ENCODE results near the gene IGF2BP1.

DNA sequence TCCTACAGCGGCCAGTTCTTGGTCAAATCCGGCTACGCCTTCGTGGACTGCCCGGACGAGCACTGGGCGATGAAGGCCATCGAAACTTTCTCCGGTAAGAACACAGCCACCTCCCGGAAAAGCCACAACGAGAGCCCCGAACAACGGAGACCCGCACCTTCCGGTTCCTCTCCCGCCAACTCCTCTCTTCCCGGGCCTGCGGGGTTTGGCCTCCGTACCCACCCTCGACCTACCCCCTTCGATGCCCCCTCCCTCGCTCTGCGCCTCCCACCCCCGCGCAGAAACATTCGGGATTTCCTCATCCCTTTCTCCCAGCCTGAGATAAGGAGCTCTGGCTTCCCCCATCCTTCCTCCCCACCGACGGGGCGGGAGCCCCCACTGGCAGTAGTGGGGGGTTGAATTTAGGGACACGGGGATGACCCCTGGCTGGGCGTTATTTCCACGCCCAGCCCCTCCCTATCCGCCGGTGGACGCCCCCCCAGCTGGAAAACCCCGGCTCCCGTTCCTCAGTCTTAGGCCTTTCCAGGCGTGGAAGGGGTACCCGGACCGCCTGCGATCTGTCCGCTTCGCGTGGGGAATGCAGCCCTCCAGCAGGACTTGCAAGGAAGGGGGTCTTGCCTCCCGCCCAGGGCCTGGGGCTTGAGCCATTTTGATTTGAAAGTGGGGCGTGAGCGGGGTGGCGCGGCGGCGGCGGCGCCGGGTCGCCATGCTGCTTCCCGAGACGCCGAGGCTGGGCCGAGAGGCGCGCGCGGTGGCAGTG is 822 bp downstream of the IGF2BP1 start:
- TF ChIP-seq, protein P1, sequence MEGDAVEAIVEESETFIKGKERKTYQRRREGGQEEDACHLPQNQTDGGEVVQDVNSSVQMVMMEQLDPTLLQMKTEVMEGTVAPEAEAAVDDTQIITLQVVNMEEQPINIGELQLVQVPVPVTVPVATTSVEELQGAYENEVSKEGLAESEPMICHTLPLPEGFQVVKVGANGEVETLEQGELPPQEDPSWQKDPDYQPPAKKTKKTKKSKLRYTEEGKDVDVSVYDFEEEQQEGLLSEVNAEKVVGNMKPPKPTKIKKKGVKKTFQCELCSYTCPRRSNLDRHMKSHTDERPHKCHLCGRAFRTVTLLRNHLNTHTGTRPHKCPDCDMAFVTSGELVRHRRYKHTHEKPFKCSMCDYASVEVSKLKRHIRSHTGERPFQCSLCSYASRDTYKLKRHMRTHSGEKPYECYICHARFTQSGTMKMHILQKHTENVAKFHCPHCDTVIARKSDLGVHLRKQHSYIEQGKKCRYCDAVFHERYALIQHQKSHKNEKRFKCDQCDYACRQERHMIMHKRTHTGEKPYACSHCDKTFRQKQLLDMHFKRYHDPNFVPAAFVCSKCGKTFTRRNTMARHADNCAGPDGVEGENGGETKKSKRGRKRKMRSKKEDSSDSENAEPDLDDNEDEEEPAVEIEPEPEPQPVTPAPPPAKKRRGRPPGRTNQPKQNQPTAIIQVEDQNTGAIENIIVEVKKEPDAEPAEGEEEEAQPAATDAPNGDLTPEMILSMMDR (IDR thresholded peaks at IDR 0.05; ENCODE audit: insufficient read depth, low read length), result no peak
- TF ChIP-seq POLR2AphosphoS5 (IDR thresholded peaks at IDR 0.05; ENCODE audit: low read depth) (no peak; the same call in 1 of the 2 replicates), GABPA (IDR thresholded peaks at IDR 0.05; ENCODE audit: low read depth) (peak; percentile 67; the same call in 1 of the 2 replicates)

Data from HL-60 (cell line).